Muscle layer of colon (tissue), 2 donors: ENCODE measurements around the gene KIAA0825.

Source experiments
- H3K27ac ChIP-seq: one replicate; pipeline ENCODE4 v1.7.0; 2013; ENCODE audit warnings: low read depth, mild to moderate bottlenecking, low read length, moderate library complexity
- H3K27me3 ChIP-seq, 2 donors: one replicate each; pipeline ENCODE4 v1.7.0; 2013; ENCODE audit warnings: low read length in 2 of 2, mild to moderate bottlenecking in 2 of 2; ENCODE audit not compliant: insufficient read depth in 2 of 2, control insufficient read depth in 1 of 2
- H3K36me3 ChIP-seq: one replicate; pipeline ENCODE4 v1.7.0; 2013; ENCODE audit warnings: mild to moderate bottlenecking, low read length; ENCODE audit not compliant: insufficient read depth
- H3K4me1 ChIP-seq: one replicate; pipeline ENCODE4 v1.7.0; 2013; ENCODE audit warnings: mild to moderate bottlenecking, low read length; ENCODE audit not compliant: insufficient read depth
- H3K4me3 ChIP-seq, 2 donors: one replicate each; pipeline ENCODE4 v1.7.0; 2013; ENCODE audit warnings: low read length in 2 of 2, low read depth in 1 of 2, mild to moderate bottlenecking in 1 of 2, moderate library complexity in 1 of 2
- H3K9ac ChIP-seq: one replicate; pipeline ENCODE4 v1.7.0; 2013; ENCODE audit warnings: low read length
- H3K9me3 ChIP-seq: one replicate; pipeline ENCODE4 v1.7.0; 2013; ENCODE audit warnings: mild to moderate bottlenecking, low read length
- donor health status: abdominal sarcoma.
- donor health status: Adenocarcinoma of cecum.

The KIAA0825 gene

GRCh38 chr5:94329115-94329514 lies 289.3 kb downstream of the KIAA0825 start:
- H3K4me1 ChIP-seq, result no peaks in the 10 kb centered on the region
- no peak overlapping the region for H3K9ac ChIP-seq
- no peaks in the 10 kb centered on the region for H3K36me3 ChIP-seq
- H3K4me3 ChIP-seq, result no peak overlapping the region
- no peaks in the 10 kb centered on the region for H3K9me3 ChIP-seq
- H3K27ac ChIP-seq, result no peak overlapping the region
- H3K27me3 ChIP-seq, result no peaks in the 10 kb centered on the region

DNA sequence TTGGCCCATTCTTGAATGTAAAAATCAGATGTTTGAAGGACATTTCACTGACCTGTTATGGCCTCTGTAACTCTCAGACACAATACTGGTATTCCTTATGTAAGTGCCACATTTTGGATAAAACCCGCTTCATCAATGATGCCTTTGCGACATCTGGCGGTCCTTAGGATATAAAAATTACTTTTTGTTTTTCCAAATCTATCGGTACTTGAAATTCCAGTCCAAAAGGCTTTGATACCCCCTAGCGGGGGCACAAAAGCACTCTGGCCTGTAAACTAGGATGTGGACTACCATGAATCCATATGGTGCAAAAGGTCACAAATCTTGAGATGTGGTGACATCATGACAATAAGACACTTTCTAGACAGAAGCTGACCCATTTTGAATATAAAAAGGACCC lies 291.8 kb downstream of the KIAA0825 start:
- Histone ChIP-seq H3K9ac (no peak overlapping the region), H3K27ac (no peak overlapping the region), H3K4me1 (no peaks in the 10 kb centered on the region), H3K9me3 (no peaks in the 10 kb centered on the region), H3K36me3 (no peaks in the 10 kb centered on the region), H3K27me3 (no peaks in the 10 kb centered on the region), H3K4me3 (no peak overlapping the region)

DNA sequence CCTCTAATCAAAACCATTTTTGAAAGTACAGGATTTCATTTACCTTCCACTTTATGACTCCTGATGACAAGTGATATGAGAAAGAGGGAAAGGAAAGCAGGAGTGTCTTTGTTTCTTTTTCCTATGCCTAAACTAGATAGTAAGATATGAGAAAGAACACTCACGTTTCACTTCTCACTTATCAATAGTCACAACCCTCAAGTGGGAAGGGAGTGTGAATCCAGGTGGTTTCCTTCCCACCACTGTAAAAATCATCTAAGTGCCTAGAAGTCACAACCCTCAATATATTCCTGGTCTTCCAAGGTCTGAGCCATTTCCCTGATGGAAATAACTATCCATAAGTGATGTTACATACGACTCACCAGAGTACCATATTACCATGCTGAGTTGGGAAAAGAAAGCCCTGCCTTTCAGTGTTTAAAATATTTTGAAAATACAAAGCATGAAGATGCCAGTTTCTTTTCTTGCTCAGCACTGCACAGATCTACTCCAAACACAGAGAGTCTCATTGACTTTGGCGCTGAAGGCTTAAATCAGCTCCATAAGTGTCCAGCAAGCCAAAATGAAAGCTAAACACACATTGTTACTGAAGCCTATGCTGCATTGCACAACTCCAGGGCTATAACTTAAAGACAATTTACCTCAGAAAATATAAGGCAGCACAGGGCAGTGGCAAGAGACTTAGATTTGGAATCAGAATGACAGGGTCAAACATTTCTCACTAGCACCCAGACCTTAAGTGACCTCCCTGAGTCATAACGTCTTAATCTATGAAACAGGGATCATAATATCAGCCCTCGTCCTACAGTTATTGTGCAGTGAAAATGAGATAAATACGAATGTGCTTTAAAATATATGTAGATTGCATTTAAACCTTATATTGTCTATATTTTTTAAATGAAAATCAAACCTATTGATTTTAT lies 301.2 kb downstream of the KIAA0825 start:
- Histone ChIP-seq H3K36me3 (no peaks in the 10 kb centered on the region), H3K9me3 (no peaks in the 10 kb centered on the region), H3K9ac (no peak overlapping the region), H3K4me1 (no peaks in the 10 kb centered on the region), H3K27me3 (no peaks in the 10 kb centered on the region), H3K27ac (no peak overlapping the region), H3K4me3 (no peak overlapping the region)

GRCh38 chr5:94314460-94315131 lies 303.8 kb downstream of the KIAA0825 start:
- Histone ChIP-seq H3K9ac (no peak overlapping the region), H3K4me3 (no peak overlapping the region), H3K27ac (no peak overlapping the region), H3K4me1 (no peaks in the 10 kb centered on the region), H3K36me3 (no peaks in the 10 kb centered on the region), H3K9me3 (no peaks in the 10 kb centered on the region), H3K27me3 (no peaks in the 10 kb centered on the region)

DNA sequence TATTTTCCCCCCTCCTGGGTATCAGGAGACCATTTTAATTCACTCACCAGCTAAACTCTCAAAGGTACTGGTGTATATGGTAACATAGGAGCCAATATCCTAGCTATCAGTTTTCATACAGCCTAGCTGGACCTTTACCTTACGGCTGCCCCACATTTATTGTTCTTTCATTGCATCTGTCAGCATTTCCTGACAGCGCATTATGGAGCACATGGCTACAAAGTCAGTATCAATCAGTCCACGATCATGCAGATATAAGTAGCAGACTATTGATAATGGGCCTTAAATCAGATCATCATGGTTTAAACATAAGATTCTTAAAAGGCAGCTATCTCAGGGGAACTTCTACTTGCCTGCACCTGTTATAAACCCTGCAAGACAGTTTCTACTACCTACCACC lies 304.7 kb downstream of the KIAA0825 start:
- Histone ChIP-seq H3K36me3 (no peaks in the 10 kb centered on the region), H3K27me3 (no peaks in the 10 kb centered on the region), H3K9ac (no peak overlapping the region), H3K9me3 (no peaks in the 10 kb centered on the region), H3K4me1 (no peaks in the 10 kb centered on the region), H3K4me3 (no peak overlapping the region), H3K27ac (no peak overlapping the region)

- H3K36me3 ChIP-seq, result no peaks in the 10 kb centered on the region
- H3K4me1 ChIP-seq, result no peaks in the 10 kb centered on the region
- no peaks in the 10 kb centered on the region for H3K9me3 ChIP-seq
- no peak overlapping the region for H3K27ac ChIP-seq
- H3K9ac ChIP-seq, result no peak overlapping the region
- no peaks in the 10 kb centered on the region for H3K27me3 ChIP-seq
- no peak overlapping the region for H3K4me3 ChIP-seq
Observed at GRCh38 chr5:94313188-94313587, 305.2 kb downstream of the KIAA0825 start.

- H3K27me3 ChIP-seq, result no peaks in the 10 kb centered on the region
- H3K4me3 ChIP-seq, result no peak overlapping the region
- H3K27ac ChIP-seq, result no peak overlapping the region
- no peaks in the 10 kb centered on the region for H3K9me3 ChIP-seq
- H3K36me3 ChIP-seq, result no peaks in the 10 kb centered on the region
- no peak overlapping the region for H3K9ac ChIP-seq
- no peaks in the 10 kb centered on the region for H3K4me1 ChIP-seq
Observed at GRCh38 chr5:94312298-94312697, 306.1 kb downstream of the KIAA0825 start.

GRCh38 chr5:94310833-94311232 lies 307.6 kb downstream of the KIAA0825 start:
- Histone ChIP-seq H3K4me1 (no peaks in the 10 kb centered on the region), H3K9me3 (no peaks in the 10 kb centered on the region), H3K4me3 (no peak overlapping the region), H3K27me3 (no peaks in the 10 kb centered on the region), H3K27ac (no peak overlapping the region), H3K36me3 (no peaks in the 10 kb centered on the region), H3K9ac (no peak overlapping the region)

- H3K4me3 ChIP-seq, result no peak overlapping the region
- H3K4me1 ChIP-seq, result no peaks in the 10 kb centered on the region
- H3K27ac ChIP-seq, result no peak overlapping the region
- no peaks in the 10 kb centered on the region for H3K36me3 ChIP-seq
- H3K9me3 ChIP-seq, result no peaks in the 10 kb centered on the region
- no peaks in the 10 kb centered on the region for H3K27me3 ChIP-seq
- H3K9ac ChIP-seq, result no peak overlapping the region
Observed at GRCh38 chr5:94309141-94309540, 309.3 kb downstream of the KIAA0825 start.

DNA sequence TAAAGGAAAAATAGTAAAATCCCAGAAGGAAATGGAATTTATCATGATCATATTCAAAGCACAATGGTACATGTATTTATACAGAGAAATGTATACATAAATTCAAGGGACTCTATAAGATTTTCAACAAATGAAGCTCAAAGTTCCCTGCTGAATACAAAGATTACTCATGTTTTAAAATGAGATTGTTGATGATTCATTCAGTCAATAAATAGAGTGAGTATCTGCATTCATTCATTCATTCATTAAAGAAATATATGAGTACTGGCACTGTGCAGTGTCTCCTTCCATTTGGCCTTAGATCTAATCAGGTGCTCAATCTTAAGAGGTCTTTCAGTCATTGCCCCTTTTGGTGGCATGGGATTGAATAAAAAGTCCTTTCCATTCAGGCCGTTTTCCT lies 310.0 kb downstream of the KIAA0825 start:
- Histone ChIP-seq H3K9ac (no peak overlapping the region), H3K4me3 (no peak overlapping the region), H3K9me3 (no peaks in the 10 kb centered on the region), H3K36me3 (no peaks in the 10 kb centered on the region), H3K27me3 (no peaks in the 10 kb centered on the region), H3K4me1 (no peaks in the 10 kb centered on the region), H3K27ac (no peak overlapping the region)

DNA sequence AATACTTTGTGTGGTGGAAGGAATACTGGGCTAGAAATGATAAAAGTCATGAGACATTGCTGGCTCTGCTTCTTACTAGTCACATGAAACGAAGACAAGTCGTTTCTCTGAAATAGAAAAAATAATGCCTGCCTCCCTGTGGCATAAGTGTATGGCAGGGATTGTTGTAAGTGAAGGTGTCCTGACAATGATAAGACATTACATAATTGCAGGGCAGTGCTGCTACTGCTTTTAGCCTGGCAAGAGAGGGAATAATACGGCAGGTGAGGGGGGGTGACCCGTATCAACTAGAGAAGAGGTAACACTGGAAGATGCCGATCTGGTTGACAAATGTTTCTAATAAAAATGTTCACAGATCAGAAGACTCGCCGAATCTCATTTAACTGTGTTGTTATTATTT lies 314.3 kb downstream of the KIAA0825 start:
- Histone ChIP-seq H3K36me3 (no peaks in the 10 kb centered on the region), H3K9ac (no peak overlapping the region), H3K4me1 (no peaks in the 10 kb centered on the region), H3K4me3 (no peak overlapping the region), H3K9me3 (no peaks in the 10 kb centered on the region), H3K27ac (no peak overlapping the region), H3K27me3 (no peaks in the 10 kb centered on the region)
